CD14-positive monocyte (primary cell): ENCODE results near the gene CIB4. TPM values are rescaled to one million over a fixed set of nuclear protein-coding genes. Genes with fewer than 3 reads are reported as not detected.

Experiments
- DNase-seq, 3 donors: peaks; one replicate each; pipeline ENCODE4 v3.0.0-alpha.2; 2011 to 2022
- H2AFZ ChIP-seq: 2 replicates; pipeline ENCODE4 v1.6.0; 2012; ENCODE audit warnings: mild to moderate bottlenecking, low read depth, low read length, inconsistent platforms; ENCODE audit not compliant: insufficient read depth, poor library complexity, severe bottlenecking
- H3K27ac ChIP-seq, 2 donors: 1 replicate in 1 of 2; 2 replicates in 1 of 2; pipeline ENCODE4 v1.5.1; 2012 to 2013; ENCODE audit warnings: low read length in 2 of 2, control low read depth in 1 of 2, inconsistent platforms in 1 of 2, low read depth in 1 of 2, mild to moderate bottlenecking in 1 of 2
- H3K27me3 ChIP-seq, 2 donors: one replicate each; pipeline versions ENCODE4 v1.6.0 to v1.6.1; 2011 to 2013; ENCODE audit warnings: low read length in 2 of 2; ENCODE audit not compliant: control insufficient read depth in 2 of 2, insufficient read depth in 2 of 2
- H3K36me3 ChIP-seq, 2 donors: replicated peaks in 1 of 2; 1 replicate in 1 of 2; 2 replicates in 1 of 2; pipeline versions ENCODE4 v1.5.1 to v1.6.1; 2012 to 2013; ENCODE audit warnings: low read length in 2 of 2, control low read depth in 1 of 2, inconsistent platforms in 1 of 2, mild to moderate bottlenecking in 1 of 2; ENCODE audit not compliant: insufficient read depth in 2 of 2, control insufficient read depth in 1 of 2
- H3K4me1 ChIP-seq, 2 donors: 1 replicate in 1 of 2; 2 replicates in 1 of 2; pipeline versions ENCODE4 v1.5.1 to v1.6.1; 2012 to 2013; ENCODE audit warnings: low read length in 2 of 2, control low read depth in 1 of 2, inconsistent platforms in 1 of 2, mild to moderate bottlenecking in 1 of 2, moderate library complexity in 1 of 2; ENCODE audit not compliant: insufficient read depth in 2 of 2, control insufficient read depth in 1 of 2
- H3K4me2 ChIP-seq: replicated peaks from 2 replicates; pipeline ENCODE3; 2012; ENCODE audit warnings: low read length, moderate library complexity, mild to moderate bottlenecking; ENCODE audit not compliant: poor library complexity, severe bottlenecking; ENCODE audit errors: extremely low read depth
- H3K4me3 ChIP-seq, 3 experiments: fragments of 200-600 bp in 1 of 3; sonication (generic) in 1 of 3; replicated peaks in 1 of 3; 1 replicate in 2 of 3; 2 replicates in 1 of 3; pipeline ENCODE4 v1.5.1; 2011 to 2013; ENCODE audit warnings: low read length in 3 of 3, mild to moderate bottlenecking in 3 of 3, control low read depth in 2 of 3, low read depth in 2 of 3, inconsistent platforms in 1 of 3, moderate library complexity in 1 of 3
- H3K79me2 ChIP-seq: 2 replicates; pipeline ENCODE4 v1.6.0; 2012; ENCODE audit warnings: mild to moderate bottlenecking, control low read depth, inconsistent platforms, low read length, moderate library complexity; ENCODE audit not compliant: insufficient read depth
- H3K9ac ChIP-seq: 2 replicates; pipeline ENCODE4 v1.6.0; 2017; ENCODE audit warnings: low read length, mild to moderate bottlenecking; ENCODE audit not compliant: insufficient read depth, poor library complexity, severe bottlenecking
- H3K9me3 ChIP-seq, 2 donors: replicated peaks in 1 of 2; 1 replicate in 1 of 2; 2 replicates in 1 of 2; pipeline versions ENCODE4 v1.5.1 to v1.6.1; 2012 to 2013; ENCODE audit warnings: low read length in 2 of 2, control low read depth in 1 of 2; ENCODE audit not compliant: control insufficient read depth in 1 of 2, insufficient read depth in 1 of 2
- H4K20me1 ChIP-seq: 2 replicates; pipeline ENCODE4 v1.6.0; 2012; ENCODE audit warnings: mild to moderate bottlenecking, low read length, control low read depth, moderate library complexity; ENCODE audit not compliant: insufficient read depth
- H3K27ac Mint-ChIP-seq, 7 donors: one replicate each; pipeline ENCODE4 v1.8.0; 2020; ENCODE audit warnings: mild to moderate bottlenecking in 7 of 7, mixed read lengths in 7 of 7, moderate library complexity in 6 of 7, inconsistent platforms in 2 of 7
- H3K27me3 Mint-ChIP-seq, 3 donors: one replicate each; pipeline ENCODE4 v1.8.0; 2021 to 2022; ENCODE audit warnings: low read depth in 3 of 3, mild to moderate bottlenecking in 3 of 3, mixed read lengths in 3 of 3, moderate library complexity in 3 of 3, inconsistent platforms in 1 of 3
- H3K36me3 Mint-ChIP-seq, 2 donors: one replicate each; pipeline ENCODE4 v1.8.0; 2020; ENCODE audit warnings: mixed read lengths in 2 of 2, inconsistent platforms in 1 of 2, mild to moderate bottlenecking in 1 of 2
- H3K4me1 Mint-ChIP-seq: one replicate; pipeline ENCODE4 v1.8.0; 2020; ENCODE audit warnings: mild to moderate bottlenecking, mixed read lengths
- H3K4me3 Mint-ChIP-seq, 2 donors: one replicate each; pipeline ENCODE4 v1.8.0; 2020; ENCODE audit warnings: mild to moderate bottlenecking in 2 of 2, mixed read lengths in 2 of 2, moderate library complexity in 1 of 2
- H3K9me3 Mint-ChIP-seq, 7 donors: one replicate each; pipeline ENCODE4 v1.8.0; 2020 to 2022; ENCODE audit warnings: mixed read lengths in 7 of 7, mild to moderate bottlenecking in 6 of 7, moderate library complexity in 6 of 7, inconsistent platforms in 2 of 7
- WGBS: methylation state at CpG from one replicate; pipeline ENCODE4 v1.1.5; 2013; ENCODE audit warnings: missing lambda C conversion rate; ENCODE audit not compliant: insufficient coverage; 5-methylcytosine and 5-hydroxymethylcytosine counted together
- intact Hi-C, 2 donors: fragments of 100-400 bp; cut with micrococcal nuclease; formaldehyde crosslinking; loops; one replicate each; pipeline versions ENCODE4 v1.15.0 to v1.15.1; 2023
- polyA plus RNA-seq, 3 donors: library from polyadenylated mRNA; depleted of rRNA in 1 of 3; unstranded in 2 of 3; stranded (reverse) in 1 of 3; fragments of 300-500 nt in 2 of 3; fragments of >200 nt in 1 of 3; fragmentation: Illumina TruSeq in 2 of 3; gene quantifications; 1 replicate in 2 of 3; 2 replicates in 1 of 3; pipeline ENCODE4 v1.2.3, GENCODE V29; 2012 to 2021
- TF ChIP-seq, protein P1 (sequence below): fragments of 200-600 bp; IDR thresholded peaks from one replicate; pipeline ENCODE4 v1.8.0; 2022; ENCODE audit warnings: antibody characterized with exemption, mild to moderate bottlenecking

Gene CIB4
- polyA plus RNA-seq, 3 donors, result not detected

GRCh38 chr2:26580751-26581150, 60.4 kb downstream of the CIB4 start:
- no peak overlapping the region for H3K27ac Mint-ChIP-seq
- H3K4me1 Mint-ChIP-seq, result no peaks in the 10 kb centered on the region
- H3K27me3 Mint-ChIP-seq, result peaks cover 9 to 26% (median 13%) of the 10 kb centered on the region in 3 donors
- no peak overlapping the region for H3K4me3 Mint-ChIP-seq
- intact Hi-C loops, result no loop called here
- Histone ChIP-seq H3K9ac (no peak overlapping the region), H3K27me3 (no peaks in the 10 kb centered on the region), H3K4me3 (no peak overlapping the region), H3K4me1 (no peaks in the 10 kb centered on the region), H3K4me2 (no peak overlapping the region), H3K36me3 (no peaks in the 10 kb centered on the region), H3K9me3 (no peaks in the 10 kb centered on the region), H2AFZ (no peak overlapping the region), H3K79me2 (no peaks in the 10 kb centered on the region), H4K20me1 (no peaks in the 10 kb centered on the region), H3K27ac (no peak overlapping the region)
- TF ChIP-seq, protein P1, sequence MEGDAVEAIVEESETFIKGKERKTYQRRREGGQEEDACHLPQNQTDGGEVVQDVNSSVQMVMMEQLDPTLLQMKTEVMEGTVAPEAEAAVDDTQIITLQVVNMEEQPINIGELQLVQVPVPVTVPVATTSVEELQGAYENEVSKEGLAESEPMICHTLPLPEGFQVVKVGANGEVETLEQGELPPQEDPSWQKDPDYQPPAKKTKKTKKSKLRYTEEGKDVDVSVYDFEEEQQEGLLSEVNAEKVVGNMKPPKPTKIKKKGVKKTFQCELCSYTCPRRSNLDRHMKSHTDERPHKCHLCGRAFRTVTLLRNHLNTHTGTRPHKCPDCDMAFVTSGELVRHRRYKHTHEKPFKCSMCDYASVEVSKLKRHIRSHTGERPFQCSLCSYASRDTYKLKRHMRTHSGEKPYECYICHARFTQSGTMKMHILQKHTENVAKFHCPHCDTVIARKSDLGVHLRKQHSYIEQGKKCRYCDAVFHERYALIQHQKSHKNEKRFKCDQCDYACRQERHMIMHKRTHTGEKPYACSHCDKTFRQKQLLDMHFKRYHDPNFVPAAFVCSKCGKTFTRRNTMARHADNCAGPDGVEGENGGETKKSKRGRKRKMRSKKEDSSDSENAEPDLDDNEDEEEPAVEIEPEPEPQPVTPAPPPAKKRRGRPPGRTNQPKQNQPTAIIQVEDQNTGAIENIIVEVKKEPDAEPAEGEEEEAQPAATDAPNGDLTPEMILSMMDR, result no peak
- 91% methylated on average over 4 of the region's 5 CpGs for WGBS
- no peaks in the 10 kb centered on the region for H3K36me3 Mint-ChIP-seq
- no peak for DNase-seq
- no peaks in the 10 kb centered on the region for H3K9me3 Mint-ChIP-seq

GRCh38 chr2:26580151-26580550, 61.0 kb downstream of the CIB4 start:
- peaks cover 9 to 26% (median 13%) of the 10 kb centered on the region in 3 donors for H3K27me3 Mint-ChIP-seq
- no peak for DNase-seq
- H3K27ac Mint-ChIP-seq, result no peak overlapping the region
- H3K27me3 ChIP-seq, result no peaks in the 10 kb centered on the region
- no peaks in the 10 kb centered on the region for H3K36me3 Mint-ChIP-seq
- no peaks in the 10 kb centered on the region for H3K9me3 Mint-ChIP-seq
- WGBS, result 100% methylated on average over 1 of the region's 6 CpGs
- H3K4me1 Mint-ChIP-seq, result no peaks in the 10 kb centered on the region
- no peak overlapping the region for H3K4me3 Mint-ChIP-seq
- H3K4me1 ChIP-seq, result no peaks in the 10 kb centered on the region
- no peak overlapping the region for H3K4me3 ChIP-seq
- no peak overlapping the region for H3K9ac ChIP-seq
- no peak overlapping the region for H2AFZ ChIP-seq
- no peaks in the 10 kb centered on the region for H3K9me3 ChIP-seq
- H3K36me3 ChIP-seq, result no peaks in the 10 kb centered on the region
- TF ChIP-seq, protein P1, result no peak
- H3K4me2 ChIP-seq, result no peak overlapping the region
- H4K20me1 ChIP-seq, result no peaks in the 10 kb centered on the region
- H3K27ac ChIP-seq, result no peak overlapping the region
- H3K79me2 ChIP-seq, result no peaks in the 10 kb centered on the region
- intact Hi-C loops, result no loop called here
